Measurements from ENCODE around the gene ZFP36.

The ZFP36 gene

DNA sequence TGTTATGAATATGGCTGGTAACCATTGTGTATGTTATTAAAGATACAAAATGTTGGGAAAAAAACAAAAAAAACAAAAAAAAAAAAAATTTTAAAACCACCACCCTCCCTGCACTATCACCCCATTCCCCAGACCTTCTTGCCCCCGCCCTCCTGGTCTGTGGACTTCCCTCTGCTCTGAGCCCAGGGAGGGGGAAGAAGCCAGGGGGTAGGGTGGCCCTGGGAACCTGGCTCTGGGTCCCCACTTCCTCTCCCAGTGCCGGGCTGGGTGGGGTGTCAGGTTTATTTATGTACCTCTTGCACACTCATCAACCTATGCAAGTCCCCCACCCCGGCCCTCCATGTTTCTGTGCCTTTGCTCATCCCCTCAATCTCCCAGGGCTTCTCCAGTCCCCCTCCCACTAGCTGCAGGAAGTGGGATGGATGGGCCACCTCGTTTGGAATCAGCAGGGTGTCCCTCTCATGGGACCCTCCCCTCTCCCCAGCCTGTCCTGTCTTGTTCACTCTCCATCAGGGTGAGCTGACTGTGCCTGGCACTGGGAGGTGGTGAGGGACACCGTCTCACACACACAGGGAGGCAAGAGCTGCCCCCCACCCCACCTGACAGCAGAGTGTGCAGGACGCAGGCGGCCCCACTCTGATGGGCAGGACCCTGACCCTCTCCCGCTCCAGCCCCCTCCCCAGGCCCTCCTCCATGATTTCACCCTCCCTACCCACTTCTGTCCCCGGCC lies 21.6 kb upstream of the ZFP36 start:
- DNase-seq (ENCODE audit: low read depth in 3 of 3), result no peak

DNA sequence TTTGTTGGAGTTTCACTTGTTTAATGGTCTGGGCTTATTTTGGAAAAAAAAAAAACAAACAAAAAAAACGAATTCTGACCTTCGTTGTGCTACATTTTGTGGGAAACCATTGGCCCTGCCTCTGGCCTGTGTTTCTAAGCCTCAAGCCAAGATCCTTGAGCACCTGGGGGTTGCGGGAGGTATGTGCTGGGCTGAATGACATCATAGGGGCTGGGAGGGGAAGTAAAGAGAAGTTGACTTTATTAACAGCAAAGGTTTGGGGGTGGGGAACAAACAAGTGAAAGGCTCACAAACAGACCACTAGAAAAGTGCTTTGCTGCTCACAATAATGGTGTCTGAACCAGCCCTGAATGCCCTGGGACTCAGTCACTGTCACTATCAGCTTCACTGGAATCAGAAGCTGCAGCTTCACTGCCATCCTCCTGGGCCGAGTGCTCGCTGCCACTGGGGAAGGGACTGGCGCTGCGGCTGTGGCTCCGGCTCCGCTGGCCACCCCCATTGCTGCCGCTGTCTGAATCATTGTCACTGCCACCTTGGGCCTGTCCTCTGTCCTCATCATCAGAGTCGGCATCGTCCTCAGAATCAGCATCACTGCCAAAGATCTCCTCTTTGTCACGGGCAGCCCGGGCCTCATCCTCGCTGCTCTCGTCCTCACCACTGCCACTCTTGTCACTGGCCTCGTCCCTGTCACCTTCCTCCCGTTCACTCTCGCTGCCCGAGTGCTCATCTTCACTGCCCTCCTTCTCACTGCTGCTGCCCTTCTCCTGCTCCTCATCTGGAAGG lies 20.8 kb upstream of the ZFP36 start:
- DNase-seq (ENCODE audit: low read depth in 3 of 3), result no peak

- no peak for DNase-seq (ENCODE audit: low read depth in 3 of 3)
Observed at GRCh38 chr19:39386557-39386956, 20.1 kb upstream of the ZFP36 start.

DNA sequence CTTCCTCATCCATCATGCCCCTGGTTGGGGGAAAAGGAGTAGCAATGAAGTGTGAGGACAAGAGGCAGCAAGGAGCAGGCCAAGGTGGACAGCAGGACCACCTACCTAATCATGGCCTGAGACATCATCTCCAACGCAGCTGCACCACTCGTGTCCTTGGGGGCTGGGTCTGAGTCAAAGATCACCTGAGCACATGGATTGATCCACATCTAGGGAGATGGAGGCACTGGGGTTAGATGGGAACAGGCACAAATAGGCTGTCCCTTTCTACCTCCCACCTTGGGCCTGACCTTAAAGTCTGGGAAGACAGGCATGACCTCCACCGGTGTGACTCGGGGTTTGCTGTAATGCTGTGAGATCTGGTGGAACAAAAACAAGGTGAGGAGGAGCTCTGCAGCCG lies 18.0 kb upstream of the ZFP36 start:
- DNase-seq (ENCODE audit: low read depth in 3 of 3), result no peak

DNA sequence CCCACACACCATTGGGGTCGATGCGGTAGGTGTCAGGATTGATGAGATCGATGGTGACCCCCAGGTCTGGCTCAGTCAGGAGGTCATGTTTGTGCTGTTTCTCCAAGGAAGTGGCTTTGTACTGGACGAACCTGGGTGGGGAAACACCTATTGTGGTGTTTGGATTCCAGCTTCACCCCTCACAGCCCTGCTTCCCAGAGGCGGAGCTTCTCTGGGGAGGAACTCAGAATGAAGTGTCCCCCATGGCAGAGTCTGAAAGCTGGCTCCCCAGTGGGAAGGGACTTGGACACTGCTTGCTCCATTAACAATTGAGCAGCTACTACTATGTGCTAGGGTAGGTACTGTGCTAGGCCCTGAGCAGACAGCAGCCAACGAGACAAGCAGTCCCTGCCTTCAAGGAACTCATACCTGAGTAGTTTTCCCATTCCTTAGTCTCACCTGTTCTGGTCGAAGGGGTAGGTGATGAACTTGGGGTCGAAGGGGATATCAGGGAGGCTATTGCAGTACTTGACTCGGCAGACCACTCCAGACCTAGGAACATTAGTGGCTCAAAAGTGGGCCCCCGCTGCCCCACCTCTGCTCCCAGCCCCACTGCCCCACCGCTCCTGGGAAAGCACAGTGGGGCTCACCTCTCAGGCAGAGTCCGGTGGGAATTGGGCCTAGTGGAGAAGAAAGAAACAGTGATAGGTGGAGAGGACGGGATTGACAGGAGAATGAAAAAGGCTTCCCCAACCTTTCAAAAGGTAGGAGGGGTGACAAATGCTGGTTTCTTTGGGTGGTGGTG lies 16.8 kb upstream of the ZFP36 start:
- DNase-seq (ENCODE audit: low read depth in 3 of 3), result no peak

GRCh38 chr19:39390451-39390750 lies 16.2 kb upstream of the ZFP36 start:
- peak in 2 of 3 experiments; percentile 61 to 72 for DNase-seq (ENCODE audit: low read depth in 3 of 3)

GRCh38 chr19:39390751-39391437 lies 15.8 kb upstream of the ZFP36 start, which contains the start of the genes MED29 and PAF1:
TSS of gene MED29 (plus strand) at chr19:39391378. CDS start at chr19:39391423, 45 bp downstream.
TSS of gene PAF1 (minus strand) at chr19:39391106. CDS start at chr19:39390864, 242 bp downstream.
- peak; percentile 87 to 95 (median 95) for DNase-seq (ENCODE audit: low read depth in 3 of 3)

DNA sequence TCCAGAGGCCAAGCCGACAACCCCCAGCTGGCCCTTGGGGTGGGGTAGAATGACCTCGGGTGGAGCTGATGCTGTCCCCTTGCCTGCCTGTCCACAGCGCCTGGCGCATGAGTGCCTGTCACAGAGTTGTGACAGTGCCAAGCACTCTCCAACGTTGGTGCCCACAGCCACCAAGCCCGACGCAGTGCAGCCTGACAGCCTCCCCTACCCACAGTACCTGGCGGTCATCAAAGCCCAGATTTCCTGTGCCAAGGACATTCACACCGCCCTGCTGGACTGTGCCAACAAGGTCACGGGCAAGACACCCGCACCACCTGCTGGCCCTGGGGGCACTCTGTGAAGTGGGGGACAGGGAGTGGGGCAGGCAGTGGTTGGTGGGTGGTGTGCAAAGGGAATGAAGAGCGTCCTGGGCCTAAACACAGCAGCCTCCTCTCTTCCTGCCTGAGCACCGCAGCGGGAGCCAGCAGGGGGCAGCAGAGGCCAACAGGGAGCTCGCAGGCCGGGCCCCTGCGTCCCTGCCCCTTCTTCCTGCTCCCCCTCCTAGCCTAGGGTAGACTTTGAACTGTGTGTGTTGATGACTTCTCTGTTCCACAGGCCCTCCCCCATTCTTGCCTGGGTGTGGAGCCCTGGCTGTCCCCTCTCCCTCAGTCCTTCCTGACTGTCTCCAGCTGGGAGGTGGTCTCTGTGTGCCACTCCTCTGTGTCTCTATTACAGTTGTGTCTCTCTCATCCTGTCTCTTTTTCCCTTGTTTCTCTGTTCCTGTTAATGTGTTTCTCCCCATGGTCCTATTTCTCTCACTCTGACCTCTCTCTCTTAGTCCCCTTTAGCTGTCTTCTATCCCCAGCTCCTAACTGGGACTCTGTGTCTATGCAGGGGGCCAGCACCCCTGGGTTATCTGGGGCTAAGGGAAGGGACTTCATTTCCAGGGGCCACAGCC lies 9.0 kb upstream of the ZFP36 start:
- DNase-seq (ENCODE audit: low read depth in 3 of 3), result peak; percentile 87 to 92 (median 88)

DNA sequence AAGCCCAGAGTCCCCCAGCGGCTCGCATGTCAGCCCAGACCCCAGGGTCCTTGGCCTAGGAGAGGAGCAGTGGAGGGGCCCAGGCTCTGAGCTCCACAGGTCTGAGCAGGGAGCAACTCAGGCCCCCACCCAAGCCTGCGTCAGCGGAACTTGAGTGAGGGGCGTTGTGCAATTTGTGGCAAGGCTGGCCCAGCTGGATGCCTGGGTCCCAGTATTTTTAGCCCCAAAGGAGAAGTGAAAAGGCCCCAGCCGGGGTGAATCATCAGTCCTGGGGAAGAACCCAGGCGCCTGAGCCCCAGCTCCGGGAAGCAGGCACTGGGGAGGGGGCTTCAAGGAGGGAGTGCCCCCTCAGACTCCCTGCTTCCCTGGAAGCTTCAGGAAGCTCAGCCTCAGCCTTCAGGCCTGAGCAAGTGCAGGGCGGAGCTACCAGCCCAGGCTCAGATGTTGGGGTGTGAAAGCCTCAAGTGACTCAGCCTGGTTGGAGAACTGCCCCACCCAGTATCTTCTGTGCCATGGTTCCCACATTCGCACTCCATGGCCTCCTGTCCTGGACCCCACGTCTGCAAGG lies 8.3 kb upstream of the ZFP36 start:
- peak in 1 of 3 experiments; percentile 61 for DNase-seq (ENCODE audit: low read depth in 3 of 3)

DNA sequence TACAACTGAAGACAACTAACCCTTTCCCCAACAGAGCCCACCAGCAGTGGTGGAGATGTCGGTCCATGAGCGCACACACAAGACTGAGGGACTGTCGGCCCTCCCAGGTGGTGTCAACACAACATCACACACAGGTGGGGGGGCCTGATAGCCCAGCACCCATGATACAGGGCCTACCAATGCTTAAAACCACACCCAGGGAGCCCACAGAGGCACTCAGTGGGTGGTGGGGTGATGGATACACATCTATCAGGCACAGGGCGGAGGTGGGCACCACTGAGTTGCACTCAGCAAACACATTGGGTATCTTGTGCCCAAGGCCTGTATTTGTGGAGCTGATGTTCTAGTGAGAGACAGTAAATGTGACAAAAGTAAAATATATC lies 7.0 kb upstream of the ZFP36 start:
- DNase-seq (ENCODE audit: low read depth in 3 of 3), result no peak

GRCh38 chr19:39400061-39400460 lies 6.6 kb upstream of the ZFP36 start:
- DNase-seq (ENCODE audit: low read depth in 3 of 3), result no peak

- DNase-seq (ENCODE audit: low read depth in 3 of 3), result no peak
Observed at GRCh38 chr19:39401070-39401548, 5.5 kb upstream of the ZFP36 start.

GRCh38 chr19:39401549-39402345 lies 4.9 kb upstream of the ZFP36 start:
- DNase-seq (ENCODE audit: low read depth in 3 of 3), result peak; percentile 50 to 80 (median 65)

- DNase-seq (ENCODE audit: low read depth in 3 of 3), result peak; percentile 66 to 90 (median 77)
Observed at GRCh38 chr19:39402346-39403300, 4.0 kb upstream of the ZFP36 start.

DNA sequence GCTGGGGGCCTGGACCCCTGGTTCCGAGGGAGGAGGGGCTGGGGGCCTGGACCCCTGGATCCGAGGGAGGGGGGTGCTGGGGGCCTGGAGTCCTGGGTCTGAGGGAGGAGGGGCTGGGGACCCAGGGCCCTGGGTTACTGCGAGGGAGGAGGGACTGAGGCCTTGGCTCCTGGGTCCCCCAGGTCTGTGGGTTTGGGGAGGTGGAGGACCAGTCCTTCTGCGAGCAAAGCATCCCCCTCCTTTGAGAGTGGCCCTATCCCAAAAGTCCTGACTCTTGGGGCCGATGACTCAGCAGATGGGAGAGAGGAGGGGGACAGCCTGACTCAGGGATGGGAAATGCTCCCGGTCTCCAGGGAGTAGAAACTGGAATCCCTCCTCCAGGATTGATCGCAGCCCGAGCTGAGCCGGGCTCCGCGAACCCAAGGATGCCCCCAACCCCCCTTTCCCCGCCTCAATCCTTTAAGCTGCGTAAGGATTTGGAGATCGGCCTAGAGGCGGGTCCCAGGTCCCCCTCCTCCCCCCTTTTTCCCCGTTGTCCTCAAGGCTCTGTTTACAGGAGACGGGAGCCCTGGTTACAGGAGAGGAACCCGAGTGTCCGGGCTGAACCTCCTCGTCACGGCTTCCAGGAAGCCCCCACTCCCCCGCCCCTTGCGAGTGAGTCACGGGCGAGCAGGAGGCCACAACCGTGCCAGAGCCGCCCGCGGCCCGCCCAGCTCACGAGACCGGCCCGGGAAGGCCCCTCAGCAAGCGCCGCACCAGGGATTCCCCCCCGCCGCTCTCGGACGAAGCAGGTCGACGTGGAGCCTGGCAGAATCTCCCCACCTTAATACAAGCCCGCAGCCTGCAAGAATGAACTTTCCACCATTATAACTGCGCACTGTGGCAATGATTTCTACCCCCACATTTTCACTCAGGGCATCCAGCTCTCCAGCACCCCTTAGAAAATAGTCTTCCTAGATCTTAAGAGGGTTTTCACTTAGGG lies 3.0 kb upstream of the ZFP36 start:
- peak; percentile 92 to 96 (median 93) for DNase-seq (ENCODE audit: low read depth in 3 of 3)

- DNase-seq (ENCODE audit: low read depth in 3 of 3), result no peak
Observed at GRCh38 chr19:39405261-39405957, 1.2 kb upstream of the ZFP36 start.

Measured in stimulated activated CD4-positive, alpha-beta T cell treated with anti-CD3 and anti-CD28 coated beads, TNF-alpha, amount 100 ng/mL, for 24 hours (primary cell).